Lower leg skin (tissue), 4 donors: ENCODE measurements around the gene NBAS. TPM values are rescaled to one million over a fixed set of nuclear protein-coding genes. Genes with fewer than 3 reads are reported as not detected.

Experiments
- DNase-seq, 2 donors: peaks; one replicate each; pipeline ENCODE4 v3.0.0-alpha.2; 2019; ENCODE audit warnings: low spot score in 2 of 2
- H3K4me3 ChIP-seq: fragments of 200-600 bp; sonication (generic); 2 replicates; pipeline ENCODE4 v1.5.1; 2017; ENCODE audit warnings: mild to moderate bottlenecking, low read depth; ENCODE audit not compliant: poor library complexity, severe bottlenecking
- POLR2A ChIP-seq, 2 donors: fragments of 450-650 bp; IDR thresholded peaks; one replicate each; pipeline ENCODE4 v1.6.1; 2016 to 2017; ENCODE audit warnings: antibody characterized with exemption in 2 of 2, mild to moderate bottlenecking in 1 of 2, moderate library complexity in 1 of 2
- WGBS, 2 donors: methylation state at CpG; one replicate each; pipeline ENCODE4 v1.1.5; 2018; 5-methylcytosine and 5-hydroxymethylcytosine counted together
- intact Hi-C: fragments of 100-400 bp; cut with DNase I; formaldehyde crosslinking; loops from one replicate; pipeline ENCODE4 v1.15.0; 2023; ENCODE audit warnings: low total_unique reads
- total RNA-seq, 4 donors: library from RNA; depleted of rRNA; stranded (reverse); fragments of >200 nt; gene quantifications; one replicate each; pipeline ENCODE4 v1.1.0, GENCODE V29; 2016
- TF ChIP-seq, protein P1 (sequence below), 3 donors: fragments of 450-650 bp; IDR thresholded peaks; one replicate each; pipeline ENCODE4 v1.5.1; 2016; ENCODE audit warnings: antibody characterized with exemption in 3 of 3, mild to moderate bottlenecking in 3 of 3, moderate library complexity in 2 of 3

NBAS gene
- total RNA-seq, 4 donors from 2014 or later = 26.6 to 40.2 (median 38.3) TPM

DNA sequence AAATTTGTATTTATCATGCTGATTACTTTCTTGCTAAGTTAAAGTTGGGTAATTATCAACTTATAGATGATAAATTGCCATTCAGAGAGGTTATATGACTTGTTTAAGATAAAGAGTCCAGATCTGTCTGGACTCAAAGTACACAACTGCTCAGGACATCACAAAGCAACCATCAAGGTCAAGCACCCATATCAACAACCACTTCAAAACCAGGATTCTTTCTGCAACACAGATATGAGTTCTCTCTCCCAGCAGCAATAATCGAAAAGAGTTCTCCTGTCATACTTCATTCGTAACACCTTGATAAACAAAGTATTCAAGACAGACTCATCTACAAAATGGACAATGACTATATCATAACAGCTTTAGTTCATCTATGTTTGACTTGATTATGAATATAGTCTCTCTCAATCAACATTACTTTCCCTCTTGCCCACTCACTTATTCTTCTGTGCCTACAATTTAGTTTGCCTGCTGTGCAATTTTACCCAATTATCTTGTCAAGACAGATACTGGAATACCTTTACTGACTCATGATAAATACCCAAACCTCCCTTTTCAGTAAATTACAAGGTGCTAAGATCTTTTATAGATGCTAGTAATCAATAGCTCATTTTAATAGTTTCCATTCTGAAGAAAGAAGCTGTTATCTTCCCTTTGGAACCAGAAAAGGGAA is 281.8 kb downstream of the NBAS start:
- TF ChIP-seq POLR2A (IDR thresholded peaks at IDR 0.05) = no peak
- TF ChIP-seq, protein P1, sequence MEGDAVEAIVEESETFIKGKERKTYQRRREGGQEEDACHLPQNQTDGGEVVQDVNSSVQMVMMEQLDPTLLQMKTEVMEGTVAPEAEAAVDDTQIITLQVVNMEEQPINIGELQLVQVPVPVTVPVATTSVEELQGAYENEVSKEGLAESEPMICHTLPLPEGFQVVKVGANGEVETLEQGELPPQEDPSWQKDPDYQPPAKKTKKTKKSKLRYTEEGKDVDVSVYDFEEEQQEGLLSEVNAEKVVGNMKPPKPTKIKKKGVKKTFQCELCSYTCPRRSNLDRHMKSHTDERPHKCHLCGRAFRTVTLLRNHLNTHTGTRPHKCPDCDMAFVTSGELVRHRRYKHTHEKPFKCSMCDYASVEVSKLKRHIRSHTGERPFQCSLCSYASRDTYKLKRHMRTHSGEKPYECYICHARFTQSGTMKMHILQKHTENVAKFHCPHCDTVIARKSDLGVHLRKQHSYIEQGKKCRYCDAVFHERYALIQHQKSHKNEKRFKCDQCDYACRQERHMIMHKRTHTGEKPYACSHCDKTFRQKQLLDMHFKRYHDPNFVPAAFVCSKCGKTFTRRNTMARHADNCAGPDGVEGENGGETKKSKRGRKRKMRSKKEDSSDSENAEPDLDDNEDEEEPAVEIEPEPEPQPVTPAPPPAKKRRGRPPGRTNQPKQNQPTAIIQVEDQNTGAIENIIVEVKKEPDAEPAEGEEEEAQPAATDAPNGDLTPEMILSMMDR (IDR thresholded peaks at IDR 0.05) = no peak
- H3K4me3 ChIP-seq = no peak overlapping the region
- DNase-seq = no peak
- intact Hi-C loops = no loop called here
- WGBS, 2 donors = 93 to 99% methylated on average over 2 of the region's 2 CpGs

DNA sequence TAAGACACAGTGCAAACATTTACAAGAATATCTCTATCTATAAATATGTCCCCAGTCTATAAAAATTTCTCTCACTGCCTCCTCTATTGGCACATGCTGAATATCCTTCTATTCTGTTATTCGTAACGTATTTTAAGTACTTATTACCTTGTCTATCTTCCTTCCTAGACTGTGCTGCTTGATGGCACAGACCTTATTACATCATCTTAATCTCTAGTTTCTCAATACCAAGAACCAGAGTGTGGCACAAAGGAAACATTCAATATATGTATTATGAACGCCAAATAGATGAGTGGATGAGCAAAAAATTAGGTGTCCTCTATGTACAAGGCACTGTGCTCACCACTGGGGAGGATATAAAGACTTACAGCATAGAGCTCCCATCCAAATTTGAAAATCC is 282.8 kb downstream of the NBAS start:
- WGBS, 2 donors = 83 to 87% methylated on average over 3 of the region's 3 CpGs
- no peak overlapping the region for H3K4me3 ChIP-seq
- TF ChIP-seq, protein P1 (IDR thresholded peaks at IDR 0.05) = no peak
- TF ChIP-seq POLR2A (IDR thresholded peaks at IDR 0.05) = no peak
- intact Hi-C loops = no loop called here
- DNase-seq = no peak

DNA sequence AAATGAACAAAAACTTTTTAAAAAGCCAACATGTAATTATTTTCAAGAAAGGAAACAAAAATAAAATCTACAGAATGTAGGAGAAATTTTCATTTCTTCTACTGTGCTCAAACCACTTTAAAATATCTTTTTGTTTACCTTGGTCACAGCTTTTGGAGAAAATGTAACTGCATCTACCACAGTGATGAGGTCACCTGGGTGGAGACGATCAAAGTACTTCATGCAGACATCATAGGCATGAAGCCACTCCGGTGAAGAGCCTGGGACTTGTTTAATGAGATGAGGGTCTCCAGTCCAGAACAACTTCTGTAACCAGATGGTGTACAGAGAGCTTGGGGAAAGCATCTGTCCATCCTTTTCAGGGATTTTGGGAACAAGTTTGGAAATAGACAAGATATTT is 285.8 kb downstream of the NBAS start:
- no peak overlapping the region for H3K4me3 ChIP-seq
- 77 to 85% methylated on average over 2 of the region's 2 CpGs for WGBS, 2 donors
- TF ChIP-seq, protein P1 (IDR thresholded peaks at IDR 0.05) = no peak
- TF ChIP-seq POLR2A (IDR thresholded peaks at IDR 0.05) = no peak
- intact Hi-C loops = no loop called here
- DNase-seq = no peak

DNA sequence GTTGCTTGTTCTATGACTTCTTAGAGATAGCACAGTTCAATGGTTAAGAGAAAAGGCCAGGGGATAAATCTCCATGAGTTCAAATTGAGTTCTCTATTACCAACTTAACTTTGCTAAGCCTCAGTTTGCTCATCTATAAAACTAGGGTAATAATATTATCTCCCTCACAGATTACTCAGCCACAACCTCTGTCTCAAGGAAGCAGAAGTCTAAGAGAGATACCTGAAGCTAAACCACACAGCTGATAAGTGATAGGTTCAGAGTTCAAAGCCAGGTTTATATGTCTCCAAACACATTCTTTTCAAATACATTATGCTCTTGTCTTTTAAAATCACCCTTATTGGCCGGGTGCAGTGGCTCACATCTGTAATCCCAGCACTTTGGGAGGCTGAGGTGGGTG is 287.7 kb downstream of the NBAS start:
- no peak for DNase-seq
- WGBS, 2 donors = 79 to 93% methylated on average over 1 of the region's 1 CpG
- intact Hi-C loops = no loop called here
- TF ChIP-seq, protein P1 (IDR thresholded peaks at IDR 0.05) = no peak
- TF ChIP-seq POLR2A (IDR thresholded peaks at IDR 0.05) = no peak
- no peak overlapping the region for H3K4me3 ChIP-seq

DNA sequence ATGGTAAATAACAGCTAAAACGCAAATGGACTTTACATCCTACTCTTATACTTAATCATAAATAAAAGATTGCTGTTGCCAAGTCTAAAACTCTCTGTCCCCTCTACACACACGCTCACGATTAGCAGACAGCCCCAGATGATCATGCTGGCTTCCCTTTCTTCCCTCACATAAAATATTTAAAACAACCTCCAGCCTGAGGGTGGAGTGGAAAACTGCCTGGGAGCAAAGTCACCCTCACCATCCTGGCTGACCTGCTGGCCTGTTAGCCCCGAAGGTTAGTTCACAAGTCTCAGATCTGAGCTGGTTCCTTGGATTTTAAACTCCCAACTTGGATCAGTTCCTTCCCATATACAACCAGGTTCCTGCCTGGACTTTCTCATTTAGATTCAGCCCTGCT is 288.2 kb downstream of the NBAS start:
- no peak overlapping the region for H3K4me3 ChIP-seq
- no peak for DNase-seq
- 68 to 76% methylated on average over 4 of the region's 4 CpGs for WGBS, 2 donors
- no peak for TF ChIP-seq POLR2A (IDR thresholded peaks at IDR 0.05)
- TF ChIP-seq, protein P1 (IDR thresholded peaks at IDR 0.05) = no peak
- intact Hi-C loops = no loop called here
